ENCODE data around the gene EFCAB12. TPM values are rescaled to one million over a fixed set of nuclear protein-coding genes. Genes with fewer than 3 reads are reported as not detected.
A peak's percentile ranks its signal among the peaks of the same experiment; 100 is the strongest.

EFCAB12 gene
- total and polyA plus RNA-seq, 10 of the 15 experiments (the other 5 are each of a cell fraction or from before 2014, with no cell fraction given), result 0.02 to 0.85 (median 0.33) TPM

DNA sequence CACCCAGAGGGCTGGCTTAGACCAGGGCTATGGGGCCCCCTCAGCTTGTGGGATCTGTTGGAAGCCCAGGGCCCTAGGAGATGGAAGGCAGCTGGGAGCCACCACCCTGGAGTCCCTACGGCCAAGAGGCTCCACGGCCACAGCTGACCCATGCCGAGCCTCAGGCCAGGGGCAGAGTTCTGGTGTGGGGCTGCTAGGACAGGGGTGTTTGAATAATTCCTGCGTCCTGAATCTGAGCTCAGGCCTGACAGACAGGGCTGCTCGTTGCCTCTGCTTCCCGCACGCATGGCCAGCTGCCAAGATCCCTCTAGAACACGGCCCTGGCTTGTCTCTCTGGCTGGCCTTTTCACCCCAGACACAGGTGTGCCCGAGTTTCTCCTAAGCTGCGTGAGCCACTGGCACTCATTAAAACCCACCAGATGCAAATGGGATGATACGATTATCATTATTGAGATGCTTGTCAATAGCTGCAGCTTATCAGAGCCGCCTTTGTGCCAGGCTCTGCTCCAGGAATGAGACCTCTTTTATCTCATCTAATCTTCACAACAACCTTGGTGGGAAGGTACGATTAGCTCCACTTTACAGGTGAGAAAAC lies 70.2 kb downstream of the EFCAB12 start:
- Histone ChIP-seq H3K4me3 (no peak overlapping the region), H3K36me3 (ENCODE audit: control insufficient read depth in 2 of 2, insufficient read depth in 2 of 2, low read length in 1 of 2) (no peaks in the 10 kb centered on the region), H3K9me3 (replicated peaks; ENCODE audit: control insufficient read depth, insufficient read depth, low read length) (no peaks in the 10 kb centered on the region), H3K4me1 (ENCODE audit: control insufficient read depth, insufficient read depth, low read length) (no peaks in the 10 kb centered on the region), H3K9ac (ENCODE audit: control insufficient read depth, insufficient read depth, low read length) (no peak overlapping the region), H4K20me1 (ENCODE audit: control insufficient read depth, insufficient read depth) (no peaks in the 10 kb centered on the region), H3K79me2 (ENCODE audit: control insufficient read depth, insufficient read depth, low read length) (no peaks in the 10 kb centered on the region), H3K4me2 (ENCODE audit: control insufficient read depth, insufficient read depth) (no peak overlapping the region), H3K27me3 (replicated peaks in 1 of 2; ENCODE audit: control insufficient read depth in 2 of 2, insufficient read depth in 2 of 2, low read length in 1 of 2) (no peaks in the 10 kb centered on the region; a peak in 1 of 4 replicates), H3K27ac (ENCODE audit: control insufficient read depth, insufficient read depth) (no peak overlapping the region), H2AFZ (ENCODE audit: control insufficient read depth, low read depth, low read length) (no peak overlapping the region)
- CTCF ChIA-PET, result interaction anchor here (0.9 kb wide), 1 partner anchor 48 kb away, joined by 3 read pairs; no protein-coding TSS in a partner anchor
- intact Hi-C loops (cut with micrococcal nuclease; ENCODE audit: unreplicated experiment) (no loop called here), in situ Hi-C loops (cut with MboI) (no loop called here)
- DNase-seq (ENCODE audit: low read depth, low spot score) (no peak), ATAC-seq (no peak), FAIRE-seq (peak; percentile 44)
- POLR2A ChIA-PET, result no interaction called here
- 41% methylated on average over 13 of the region's 13 CpGs for WGBS (ENCODE audit: insufficient coverage, insufficient replicate concordance, low lambda C conversion rate, missing lambda C conversion rate)
- no TSS peak for BruUV-seq (replicated peaks)
- RAD21 ChIA-PET (ENCODE audit: unreplicated experiment), result no interaction called here
- SMC1A ChIA-PET (ENCODE audit: uncharacterized antibody, unreplicated experiment), result no interaction called here
- TF ChIP-seq EED (IDR thresholded peaks at IDR 0.05; ENCODE audit: low read depth) (no peak), CHD2 (IDR thresholded peaks at IDR 0.05; ENCODE audit: borderline replicate concordance, low read depth, low read length) (no peak), NFYB (IDR thresholded peaks at IDR 0.05; ENCODE audit: insufficient read depth, low read depth, low read length) (no peak), ZNF217 (IDR thresholded peaks at IDR 0.05) (no peak), ZNF274 (IDR thresholded peaks at IDR 0.05; ENCODE audit: insufficient read depth, insufficient read length) (no peak), FOXK2 (IDR thresholded peaks at IDR 0.05) (no peak), POU2F2 (IDR thresholded peaks at IDR 0.05; ENCODE audit: borderline replicate concordance, low read depth, low read length) (no peak), CREM (IDR thresholded peaks at IDR 0.05; ENCODE audit: low read depth) (no peak), SIX5 (IDR thresholded peaks at IDR 0.05; ENCODE audit: low read depth, low read length, severe bottlenecking) (no peak), SUZ12 (IDR thresholded peaks at IDR 0.05; ENCODE audit: unreplicated experiment) (no peak), LARP7 (IDR thresholded peaks at IDR 0.05) (no peak), RBBP5 (conservative IDR thresholded peaks at IDR 0.05) (no peak), RB1 (IDR thresholded peaks at IDR 0.05; ENCODE audit: borderline replicate concordance) (no peak)
- TF ChIP-seq, protein P1, sequence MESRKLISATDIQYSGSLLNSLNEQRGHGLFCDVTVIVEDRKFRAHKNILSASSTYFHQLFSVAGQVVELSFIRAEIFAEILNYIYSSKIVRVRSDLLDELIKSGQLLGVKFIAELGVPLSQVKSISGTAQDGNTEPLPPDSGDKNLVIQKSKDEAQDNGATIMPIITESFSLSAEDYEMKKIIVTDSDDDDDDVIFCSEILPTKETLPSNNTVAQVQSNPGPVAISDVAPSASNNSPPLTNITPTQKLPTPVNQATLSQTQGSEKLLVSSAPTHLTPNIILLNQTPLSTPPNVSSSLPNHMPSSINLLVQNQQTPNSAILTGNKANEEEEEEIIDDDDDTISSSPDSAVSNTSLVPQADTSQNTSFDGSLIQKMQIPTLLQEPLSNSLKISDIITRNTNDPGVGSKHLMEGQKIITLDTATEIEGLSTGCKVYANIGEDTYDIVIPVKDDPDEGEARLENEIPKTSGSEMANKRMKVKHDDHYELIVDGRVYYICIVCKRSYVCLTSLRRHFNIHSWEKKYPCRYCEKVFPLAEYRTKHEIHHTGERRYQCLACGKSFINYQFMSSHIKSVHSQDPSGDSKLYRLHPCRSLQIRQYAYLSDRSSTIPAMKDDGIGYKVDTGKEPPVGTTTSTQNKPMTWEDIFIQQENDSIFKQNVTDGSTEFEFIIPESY (IDR thresholded peaks at IDR 0.05), result no peak
- TF ChIP-seq, protein P2, sequence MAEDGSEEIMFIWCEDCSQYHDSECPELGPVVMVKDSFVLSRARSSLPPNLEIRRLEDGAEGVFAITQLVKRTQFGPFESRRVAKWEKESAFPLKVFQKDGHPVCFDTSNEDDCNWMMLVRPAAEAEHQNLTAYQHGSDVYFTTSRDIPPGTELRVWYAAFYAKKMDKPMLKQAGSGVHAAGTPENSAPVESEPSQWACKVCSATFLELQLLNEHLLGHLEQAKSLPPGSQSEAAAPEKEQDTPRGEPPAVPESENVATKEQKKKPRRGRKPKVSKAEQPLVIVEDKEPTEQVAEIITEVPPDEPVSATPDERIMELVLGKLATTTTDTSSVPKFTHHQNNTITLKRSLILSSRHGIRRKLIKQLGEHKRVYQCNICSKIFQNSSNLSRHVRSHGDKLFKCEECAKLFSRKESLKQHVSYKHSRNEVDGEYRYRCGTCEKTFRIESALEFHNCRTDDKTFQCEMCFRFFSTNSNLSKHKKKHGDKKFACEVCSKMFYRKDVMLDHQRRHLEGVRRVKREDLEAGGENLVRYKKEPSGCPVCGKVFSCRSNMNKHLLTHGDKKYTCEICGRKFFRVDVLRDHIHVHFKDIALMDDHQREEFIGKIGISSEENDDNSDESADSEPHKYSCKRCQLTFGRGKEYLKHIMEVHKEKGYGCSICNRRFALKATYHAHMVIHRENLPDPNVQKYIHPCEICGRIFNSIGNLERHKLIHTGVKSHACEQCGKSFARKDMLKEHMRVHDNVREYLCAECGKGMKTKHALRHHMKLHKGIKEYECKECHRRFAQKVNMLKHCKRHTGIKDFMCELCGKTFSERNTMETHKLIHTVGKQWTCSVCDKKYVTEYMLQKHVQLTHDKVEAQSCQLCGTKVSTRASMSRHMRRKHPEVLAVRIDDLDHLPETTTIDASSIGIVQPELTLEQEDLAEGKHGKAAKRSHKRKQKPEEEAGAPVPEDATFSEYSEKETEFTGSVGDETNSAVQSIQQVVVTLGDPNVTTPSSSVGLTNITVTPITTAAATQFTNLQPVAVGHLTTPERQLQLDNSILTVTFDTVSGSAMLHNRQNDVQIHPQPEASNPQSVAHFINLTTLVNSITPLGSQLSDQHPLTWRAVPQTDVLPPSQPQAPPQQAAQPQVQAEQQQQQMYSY (CRISPR knock-in tag; IDR thresholded peaks at IDR 0.05), result no peak
- TF ChIP-seq, protein P3, sequence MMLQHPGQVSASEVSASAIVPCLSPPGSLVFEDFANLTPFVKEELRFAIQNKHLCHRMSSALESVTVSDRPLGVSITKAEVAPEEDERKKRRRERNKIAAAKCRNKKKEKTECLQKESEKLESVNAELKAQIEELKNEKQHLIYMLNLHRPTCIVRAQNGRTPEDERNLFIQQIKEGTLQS (IDR thresholded peaks at IDR 0.05; ENCODE audit: borderline replicate concordance, extremely low read depth, low read depth, low read length), result no peak
- TF ChIP-seq, protein P4, sequence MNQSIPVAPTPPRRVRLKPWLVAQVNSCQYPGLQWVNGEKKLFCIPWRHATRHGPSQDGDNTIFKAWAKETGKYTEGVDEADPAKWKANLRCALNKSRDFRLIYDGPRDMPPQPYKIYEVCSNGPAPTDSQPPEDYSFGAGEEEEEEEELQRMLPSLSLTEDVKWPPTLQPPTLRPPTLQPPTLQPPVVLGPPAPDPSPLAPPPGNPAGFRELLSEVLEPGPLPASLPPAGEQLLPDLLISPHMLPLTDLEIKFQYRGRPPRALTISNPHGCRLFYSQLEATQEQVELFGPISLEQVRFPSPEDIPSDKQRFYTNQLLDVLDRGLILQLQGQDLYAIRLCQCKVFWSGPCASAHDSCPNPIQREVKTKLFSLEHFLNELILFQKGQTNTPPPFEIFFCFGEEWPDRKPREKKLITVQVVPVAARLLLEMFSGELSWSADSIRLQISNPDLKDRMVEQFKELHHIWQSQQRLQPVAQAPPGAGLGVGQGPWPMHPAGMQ (IDR thresholded peaks at IDR 0.05; ENCODE audit: borderline replicate concordance), result no peak
- TF ChIP-seq, protein P5, sequence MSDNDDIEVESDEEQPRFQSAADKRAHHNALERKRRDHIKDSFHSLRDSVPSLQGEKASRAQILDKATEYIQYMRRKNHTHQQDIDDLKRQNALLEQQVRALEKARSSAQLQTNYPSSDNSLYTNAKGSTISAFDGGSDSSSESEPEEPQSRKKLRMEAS (IDR thresholded peaks at IDR 0.05; ENCODE audit: low read depth, low read length), result no peak

Data from GM12878 (cell line).